ENCODE results near the gene KRTAP10-3.
"Not testable (repeated sequence)": the region's sequence is repeated elsewhere in the genome, so short reads cannot be mapped to it uniquely, and the experiment has no call there.

The KRTAP10-3 gene

GRCh38 chr21:44569861-44570517 is 11.4 kb upstream of the KRTAP10-3 start:
- DNase-seq = no peak

- DNase-seq = no peak
Observed at GRCh38 chr21:44568667-44569556, 10.3 kb upstream of the KRTAP10-3 start.

GRCh38 chr21:44568261-44568660 is 9.7 kb upstream of the KRTAP10-3 start:
- DNase-seq = no peak

GRCh38 chr21:44567481-44568171 is 9.0 kb upstream of the KRTAP10-3 start:
- DNase-seq = no peak

- DNase-seq = no peak
Observed at GRCh38 chr21:44566403-44566802, 7.8 kb upstream of the KRTAP10-3 start.

GRCh38 chr21:44564886-44565598 is 6.4 kb upstream of the KRTAP10-3 start:
- no peak for DNase-seq

- DNase-seq = no peak
Observed at GRCh38 chr21:44564099-44564498, 5.5 kb upstream of the KRTAP10-3 start.

- DNase-seq = not testable (repeated sequence)
Observed at GRCh38 chr21:44558329-44558675, 293 bp downstream of the KRTAP10-3 start.

- DNase-seq = no peak
Observed at GRCh38 chr21:44557491-44558328, 885 bp downstream of the KRTAP10-3 start.

- no peak for DNase-seq
Observed at GRCh38 chr21:44556879-44557278, 1.7 kb downstream of the KRTAP10-3 start.

GRCh38 chr21:44555200-44555875 is 3.3 kb downstream of the KRTAP10-3 start:
- DNase-seq = no peak

GRCh38 chr21:44552681-44553080 is 5.9 kb downstream of the KRTAP10-3 start:
- DNase-seq = no peak

- no peak for DNase-seq
Observed at GRCh38 chr21:44552136-44552535, 6.5 kb downstream of the KRTAP10-3 start.

GRCh38 chr21:44551340-44551961 is 7.1 kb downstream of the KRTAP10-3 start, which contains the start of gene KRTAP10-2:
Gene KRTAP10-2 (minus strand): TSS chr21:44551505. CDS start chr21:44551458, 47 bp downstream.
- no peak for DNase-seq

- DNase-seq = no peak
Observed at GRCh38 chr21:44550807-44551206, 7.8 kb downstream of the KRTAP10-3 start.

- DNase-seq = not testable (repeated sequence)
Observed at GRCh38 chr21:44550285-44550684, 8.3 kb downstream of the KRTAP10-3 start.

- no peak for DNase-seq
Observed at GRCh38 chr21:44549525-44550211, 8.9 kb downstream of the KRTAP10-3 start.

GRCh38 chr21:44548922-44549321 is 9.7 kb downstream of the KRTAP10-3 start:
- DNase-seq = no peak

- DNase-seq = no peak
Observed at GRCh38 chr21:44548381-44548780, 10.2 kb downstream of the KRTAP10-3 start.

- no peak for DNase-seq
Observed at GRCh38 chr21:44547656-44548331, 10.8 kb downstream of the KRTAP10-3 start.

All from NCI-H510A (cell line).